ENCODE data around the gene IDH3G.

DNA sequence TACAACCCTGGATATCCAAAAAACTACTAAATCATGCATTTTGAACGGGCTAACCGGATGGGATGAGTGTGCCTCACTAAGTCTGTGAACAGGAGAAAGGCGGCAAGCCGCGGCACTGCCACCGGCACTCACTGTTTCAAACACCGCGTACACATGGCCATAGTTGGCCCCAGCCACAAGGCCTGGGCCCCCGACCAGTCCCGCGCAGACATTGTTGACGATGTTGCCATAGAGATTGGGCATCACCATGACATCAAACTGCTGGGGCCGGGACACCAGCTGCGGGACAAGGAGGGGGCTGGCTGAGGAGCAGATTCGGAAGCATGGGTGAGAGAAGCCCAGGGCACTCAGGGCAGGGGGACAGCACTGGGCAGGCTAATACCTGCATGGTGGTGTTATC is 7.5 kb downstream of the IDH3G start:
- no peak for TF ChIP-seq GATA2 (IDR thresholded peaks at IDR 0.05; ENCODE audit: low read depth, low read length)
- no peak for TF ChIP-seq GATA3 (IDR thresholded peaks at IDR 0.05; ENCODE audit: low read depth, low read length)
